ENCODE results near the gene NDUFAB1. TPM values are rescaled to one million over a fixed set of nuclear protein-coding genes. Genes with fewer than 3 reads are reported as not detected.
A peak's percentile ranks its signal among the peaks of the same experiment; 100 is the strongest.

The NDUFAB1 gene
- total RNA-seq, 1 experiment from 2014 or later: 189 TPM

DNA sequence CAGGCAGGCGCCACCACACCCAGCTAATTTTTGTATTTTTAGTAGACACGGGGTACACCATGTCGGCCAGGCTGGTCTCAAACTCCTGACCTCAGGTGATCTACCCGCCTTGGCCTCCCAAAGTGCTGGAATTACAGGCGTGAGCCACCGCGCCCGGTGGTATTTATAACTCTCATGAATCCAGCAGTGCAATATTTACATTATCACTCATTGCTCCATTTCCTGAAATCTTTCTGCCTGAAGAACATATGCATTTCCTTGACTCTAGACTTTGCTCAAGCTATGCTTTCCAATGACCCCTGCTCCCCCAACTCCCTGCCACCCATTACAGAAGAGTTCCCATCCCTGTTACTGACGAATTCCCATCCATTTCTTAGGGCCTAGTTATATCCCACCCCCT, 19.7 kb upstream of the NDUFAB1 start:
- ChIA-PET CTCF (no interaction called here), POLR2A (no interaction called here)
- no peaks in the 10 kb centered on the region for H3K27me3 Mint-ChIP-seq (ENCODE audit: low read depth)
- H3K4me3 Mint-ChIP-seq: no peak overlapping the region
- DNase-seq (ENCODE audit: low spot score) (no peak), ATAC-seq (no peak)
- no peaks in the 10 kb centered on the region for H3K4me1 Mint-ChIP-seq
- peak overlapping the region; percentile 33; the same call in 1 of the 2 replicates for H3K27ac Mint-ChIP-seq
- no peaks in the 10 kb centered on the region for H3K9me3 Mint-ChIP-seq
- no peak for TF ChIP-seq SOX15 (CRISPR knock-in tag; IDR thresholded peaks at IDR 0.05)
- no peak for TF ChIP-seq IRF2 (CRISPR knock-in tag; IDR thresholded peaks at IDR 0.05; ENCODE audit: borderline replicate concordance, low read depth)
- no peak for TF ChIP-seq NFYB (CRISPR knock-in tag; conservative IDR thresholded peaks at IDR 0.05; ENCODE audit: low read depth)
- no peak for TF ChIP-seq RELA (CRISPR knock-in tag; IDR thresholded peaks at IDR 0.05; ENCODE audit: borderline replicate concordance)
- TF ChIP-seq, protein P1, sequence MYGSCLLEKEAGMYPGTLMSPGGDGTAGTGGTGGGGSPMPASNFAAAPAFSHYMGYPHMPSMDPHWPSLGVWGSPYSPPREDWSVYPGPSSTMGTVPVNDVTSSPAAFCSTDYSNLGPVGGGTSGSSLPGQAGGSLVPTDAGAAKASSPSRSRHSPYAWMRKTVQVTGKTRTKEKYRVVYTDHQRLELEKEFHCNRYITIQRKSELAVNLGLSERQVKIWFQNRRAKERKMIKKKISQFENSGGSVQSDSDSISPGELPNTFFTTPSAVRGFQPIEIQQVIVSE (CRISPR knock-in tag; IDR thresholded peaks at IDR 0.05; ENCODE audit: borderline replicate concordance): no peak
- no peak for TF ChIP-seq ETV6 (CRISPR knock-in tag; IDR thresholded peaks at IDR 0.05)
- TF ChIP-seq FOXP4 (CRISPR knock-in tag; IDR thresholded peaks at IDR 0.05): no peak
- H3K36me3 Mint-ChIP-seq: peaks cover 54% of the 10 kb centered on the region

- POLR2A ChIA-PET: no interaction called here
- DNase-seq (ENCODE audit: low spot score) (no peak), ATAC-seq (no peak)
- H3K36me3 Mint-ChIP-seq: peaks cover 38% of the 10 kb centered on the region
- no peaks in the 10 kb centered on the region for H3K4me1 Mint-ChIP-seq
- CTCF ChIA-PET: no interaction called here
- no peaks in the 10 kb centered on the region for H3K27me3 Mint-ChIP-seq (ENCODE audit: low read depth)
- no peaks in the 10 kb centered on the region for H3K9me3 Mint-ChIP-seq
- H3K4me3 Mint-ChIP-seq: no peak overlapping the region
- H3K27ac Mint-ChIP-seq: no peak overlapping the region
- TF ChIP-seq ZNF671 (CRISPR knock-in tag; IDR thresholded peaks at IDR 0.05): no peak
- TF ChIP-seq, protein P2, sequence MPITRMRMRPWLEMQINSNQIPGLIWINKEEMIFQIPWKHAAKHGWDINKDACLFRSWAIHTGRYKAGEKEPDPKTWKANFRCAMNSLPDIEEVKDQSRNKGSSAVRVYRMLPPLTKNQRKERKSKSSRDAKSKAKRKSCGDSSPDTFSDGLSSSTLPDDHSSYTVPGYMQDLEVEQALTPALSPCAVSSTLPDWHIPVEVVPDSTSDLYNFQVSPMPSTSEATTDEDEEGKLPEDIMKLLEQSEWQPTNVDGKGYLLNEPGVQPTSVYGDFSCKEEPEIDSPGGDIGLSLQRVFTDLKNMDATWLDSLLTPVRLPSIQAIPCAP (CRISPR knock-in tag; IDR thresholded peaks at IDR 0.05): no peak
- TF ChIP-seq, protein P3, sequence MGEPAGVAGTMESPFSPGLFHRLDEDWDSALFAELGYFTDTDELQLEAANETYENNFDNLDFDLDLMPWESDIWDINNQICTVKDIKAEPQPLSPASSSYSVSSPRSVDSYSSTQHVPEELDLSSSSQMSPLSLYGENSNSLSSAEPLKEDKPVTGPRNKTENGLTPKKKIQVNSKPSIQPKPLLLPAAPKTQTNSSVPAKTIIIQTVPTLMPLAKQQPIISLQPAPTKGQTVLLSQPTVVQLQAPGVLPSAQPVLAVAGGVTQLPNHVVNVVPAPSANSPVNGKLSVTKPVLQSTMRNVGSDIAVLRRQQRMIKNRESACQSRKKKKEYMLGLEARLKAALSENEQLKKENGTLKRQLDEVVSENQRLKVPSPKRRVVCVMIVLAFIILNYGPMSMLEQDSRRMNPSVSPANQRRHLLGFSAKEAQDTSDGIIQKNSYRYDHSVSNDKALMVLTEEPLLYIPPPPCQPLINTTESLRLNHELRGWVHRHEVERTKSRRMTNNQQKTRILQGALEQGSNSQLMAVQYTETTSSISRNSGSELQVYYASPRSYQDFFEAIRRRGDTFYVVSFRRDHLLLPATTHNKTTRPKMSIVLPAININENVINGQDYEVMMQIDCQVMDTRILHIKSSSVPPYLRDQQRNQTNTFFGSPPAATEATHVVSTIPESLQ (CRISPR knock-in tag; IDR thresholded peaks at IDR 0.05): no peak
- TF ChIP-seq, protein P4, sequence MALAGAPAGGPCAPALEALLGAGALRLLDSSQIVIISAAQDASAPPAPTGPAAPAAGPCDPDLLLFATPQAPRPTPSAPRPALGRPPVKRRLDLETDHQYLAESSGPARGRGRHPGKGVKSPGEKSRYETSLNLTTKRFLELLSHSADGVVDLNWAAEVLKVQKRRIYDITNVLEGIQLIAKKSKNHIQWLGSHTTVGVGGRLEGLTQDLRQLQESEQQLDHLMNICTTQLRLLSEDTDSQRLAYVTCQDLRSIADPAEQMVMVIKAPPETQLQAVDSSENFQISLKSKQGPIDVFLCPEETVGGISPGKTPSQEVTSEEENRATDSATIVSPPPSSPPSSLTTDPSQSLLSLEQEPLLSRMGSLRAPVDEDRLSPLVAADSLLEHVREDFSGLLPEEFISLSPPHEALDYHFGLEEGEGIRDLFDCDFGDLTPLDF (CRISPR knock-in tag; IDR thresholded peaks at IDR 0.05): no peak
- TF ChIP-seq GABPB1 (CRISPR knock-in tag; IDR thresholded peaks at IDR 0.05): no peak
- TF ChIP-seq SP1 (CRISPR knock-in tag; conservative IDR thresholded peaks at IDR 0.05): no peak
- no peak for TF ChIP-seq FOXP4 (CRISPR knock-in tag; IDR thresholded peaks at IDR 0.05)
- TF ChIP-seq AR (CRISPR knock-in tag; IDR thresholded peaks at IDR 0.05): no peak
- TF ChIP-seq JUN (CRISPR knock-in tag; IDR thresholded peaks at IDR 0.05): no peak
- TF ChIP-seq ZNF512 (CRISPR knock-in tag; IDR thresholded peaks at IDR 0.05; ENCODE audit: borderline replicate concordance): no peak
- no peak for TF ChIP-seq CBFB (CRISPR knock-in tag; IDR thresholded peaks at IDR 0.05; ENCODE audit: low read depth)
Observed at GRCh38 chr16:23611936-23612335, 15.8 kb upstream of the NDUFAB1 start.

All from WTC11 (cell line).